HCT116 (cell line): ENCODE data around the gene CBFB. TPM values are rescaled to one million over a fixed set of nuclear protein-coding genes. Genes with fewer than 3 reads are reported as not detected.

Source experiments
- ATAC-seq: fragments of 200-7000 bp; cut with Tn5 transposase; 2 replicates; pipeline ENCODE4 v1.9.1; 2020; ENCODE audit warnings: mild to moderate bottlenecking, moderate library complexity
- BruUV-seq: library from RNA; stranded (reverse); fragments of 400-500 nt; replicated peaks from 2 replicates; lab custom pipeline; 2021; lab: Mats Ljungman, UMichigan
- CTCF ChIA-PET: fragments of 300-600 bp; sonication (Branson Sonifier 250); formaldehyde crosslinking; loops from one replicate; lab custom pipeline; 2021; ENCODE audit warnings: antibody characterized with exemption; lab: Charles Lee
- POLR2A ChIA-PET: fragments of 300-600, 350-600 bp; sonication (Branson Sonifier 250); formaldehyde crosslinking; loops from one replicate; lab custom pipeline; 2021; ENCODE audit warnings: antibody characterized with exemption; lab: Charles Lee
- RAD21 ChIA-PET, 2 experiments: fragments of 300-600 bp; sonication (Branson Sonifier 250); formaldehyde crosslinking; loops; one replicate each; lab custom pipeline; 2023; ENCODE audit warnings: low total read pairs in 2 of 2; ENCODE audit not compliant: uncharacterized antibody in 2 of 2, unreplicated experiment in 2 of 2, low non-redundant PET in 1 of 2; lab: Charles Lee
- DNase-seq: peaks from one replicate; pipeline ENCODE4 v3.0.0-alpha.2; 2010; ENCODE audit warnings: low read depth, low spot score
- H2AFZ ChIP-seq: fragments of 200-600 bp; shearing (Covaris generic), sonication (generic); 2 replicates; pipeline ENCODE4 v1.6.1; 2017; ENCODE audit warnings: low read depth, mixed run types, mixed read lengths, antibody characterized with exemption, low read length; ENCODE audit not compliant: poor library complexity, severe bottlenecking
- H3K27ac ChIP-seq: 2 replicates; pipeline ENCODE4 v1.5.1; 2012; ENCODE audit warnings: low read depth, low read length
- H3K27me3 ChIP-seq: fragments of 200-600 bp; sonication (generic); 2 replicates; pipeline ENCODE4 v1.6.1; 2016; ENCODE audit warnings: mixed run types, low read length, mixed read lengths; ENCODE audit not compliant: insufficient read depth
- H3K36me3 ChIP-seq, 2 experiments: fragments of 200-500 bp in 1 of 2; fragments of 200-600 bp in 1 of 2; sonication (Bioruptor generic) in 1 of 2; sonication (generic) in 1 of 2; 2 replicates each; pipeline versions ENCODE4 v1.5.1 to v1.6.1; 2014 to 2016; ENCODE audit warnings: low read length in 2 of 2, inconsistent platforms in 1 of 2, mixed read lengths in 1 of 2, mixed run types in 1 of 2; ENCODE audit not compliant: insufficient read depth in 2 of 2, control insufficient read depth in 1 of 2
- H3K4me1 ChIP-seq, 2 experiments: fragments of 200-600 bp in 1 of 2; sonication (generic) in 1 of 2; 2 replicates each; pipeline versions ENCODE4 v1.5.1 to v1.6.1; 2012 to 2017; ENCODE audit warnings: low read length in 2 of 2, inconsistent platforms in 1 of 2, mild to moderate bottlenecking in 1 of 2, mixed read lengths in 1 of 2, mixed run types in 1 of 2, moderate library complexity in 1 of 2; ENCODE audit not compliant: insufficient read depth in 2 of 2, control insufficient read depth in 1 of 2
- H3K4me2 ChIP-seq: fragments of 200-600 bp; sonication (generic); 2 replicates; pipeline ENCODE4 v1.6.1; 2017; ENCODE audit warnings: mixed run types, low read length, mixed read lengths
- H3K4me3 ChIP-seq, 2 experiments: fragments of 200-600 bp in 1 of 2; sonication (generic) in 1 of 2; replicated peaks in 1 of 2; 2 replicates each; pipeline ENCODE4 v1.5.1; 2011 to 2016; ENCODE audit warnings: low read length in 2 of 2, control low read depth in 1 of 2, low read depth in 1 of 2, mild to moderate bottlenecking in 1 of 2, mixed read lengths in 1 of 2, mixed run types in 1 of 2
- H3K79me2 ChIP-seq: fragments of 200-600 bp; sonication (generic); 2 replicates; pipeline ENCODE4 v1.6.1; 2017; ENCODE audit warnings: mild to moderate bottlenecking, mixed run types, low read length, moderate library complexity, mixed read lengths; ENCODE audit not compliant: insufficient read depth
- H3K9ac ChIP-seq: fragments of 200-600 bp; sonication (generic); 2 replicates; pipeline ENCODE4 v1.6.1; 2016; ENCODE audit warnings: low read length, mixed read lengths
- H3K9me2 ChIP-seq: fragments of 200-600 bp; sonication (generic), shearing (Covaris generic); 2 replicates; pipeline ENCODE4 v1.6.1; 2017; ENCODE audit warnings: mixed run types, mild to moderate bottlenecking, moderate library complexity; ENCODE audit not compliant: insufficient read depth
- H3K9me3 ChIP-seq, 2 experiments: fragments of 200-500 bp in 1 of 2; fragments of 200-600 bp in 1 of 2; sonication (Bioruptor generic) in 1 of 2; sonication (generic) in 1 of 2; 2 replicates each; pipeline ENCODE4 v1.6.1; 2014 to 2017; ENCODE audit warnings: low read length in 2 of 2, mixed read lengths in 2 of 2, inconsistent platforms in 1 of 2, low read depth in 1 of 2, mild to moderate bottlenecking in 1 of 2, mixed run types in 1 of 2, moderate library complexity in 1 of 2; ENCODE audit not compliant: control insufficient read depth in 1 of 2, insufficient read depth in 1 of 2
- H4K20me1 ChIP-seq: fragments of 200-600 bp; sonication (generic), shearing (Covaris generic); 2 replicates; pipeline ENCODE4 v1.6.1; 2017; ENCODE audit warnings: mixed run types, mild to moderate bottlenecking, moderate library complexity; ENCODE audit not compliant: insufficient read depth
- ATF3 ChIP-seq: IDR thresholded peaks from 2 replicates; pipeline ENCODE4 v1.6.1; 2012
- CBX3 ChIP-seq: IDR thresholded peaks from 2 replicates; pipeline ENCODE4 v1.6.1; 2012; ENCODE audit warnings: low read depth
- ELF1 ChIP-seq: IDR thresholded peaks from 2 replicates; pipeline ENCODE4 v1.6.1; 2012; ENCODE audit warnings: low read depth, borderline replicate concordance
- EZH2 ChIP-seq: fragments of 200-600 bp; sonication (generic); IDR thresholded peaks from 2 replicates; pipeline ENCODE4 v1.6.1; 2017; ENCODE audit warnings: antibody characterized with exemption, mixed run types
- FOSL1 ChIP-seq: IDR thresholded peaks from 2 replicates; pipeline ENCODE4 v1.6.1; 2012; ENCODE audit warnings: low read depth
- POLR2A ChIP-seq: IDR thresholded peaks from 2 replicates; pipeline ENCODE4 v1.7.0; 2011; ENCODE audit warnings: borderline replicate concordance; ENCODE audit not compliant: insufficient read depth, insufficient read length; ENCODE audit errors: extremely low read depth
- SIN3A ChIP-seq: IDR thresholded peaks from 2 replicates; pipeline ENCODE4 v1.6.1; 2012; ENCODE audit warnings: low read depth
- YY1 ChIP-seq: IDR thresholded peaks from 2 replicates; pipeline ENCODE4 v1.6.1; 2011; ENCODE audit warnings: low read length, low read depth, moderate library complexity, mild to moderate bottlenecking; ENCODE audit not compliant: insufficient replicate concordance; ENCODE audit errors: extremely low read depth
- ZNF274 ChIP-seq: fragments of 200-500 bp; sonication (Bioruptor generic); IDR thresholded peaks from 2 replicates; pipeline ENCODE4 v1.6.1; 2014; ENCODE audit warnings: mild to moderate bottlenecking, low read depth, low read length, inconsistent platforms
- intact Hi-C: fragments of 100-400 bp; cut with micrococcal nuclease; formaldehyde crosslinking; loops from 2 replicates; pipeline ENCODE4 v1.10.0; 2022
- total RNA-seq: library from RNA; stranded (reverse); gene quantifications from one replicate; pipeline ENCODE4 v1.2.1, GENCODE V29; 2021; ENCODE audit not compliant: unreplicated experiment
- TF ChIP-seq, protein P1 (sequence below), 3 experiments: fragments of 200-600 bp in 1 of 3; sonication (generic) in 1 of 3; IDR thresholded peaks in 2 of 3; conservative IDR thresholded peaks in 1 of 3; 2 replicates each; pipeline ENCODE4 v1.5.1; 2012 to 2017; ENCODE audit warnings: low read depth in 2 of 3, low read length in 2 of 3, antibody characterized with exemption in 1 of 3, borderline replicate concordance in 1 of 3, control low read depth in 1 of 3, mild to moderate bottlenecking in 1 of 3, mixed read lengths in 1 of 3, mixed run types in 1 of 3, moderate library complexity in 1 of 3; ENCODE audit not compliant: insufficient read depth in 1 of 3
- TF ChIP-seq, protein P2 (sequence below): IDR thresholded peaks from 2 replicates; pipeline ENCODE4 v1.6.1; 2011; ENCODE audit warnings: mild to moderate bottlenecking, low read length, moderate library complexity; ENCODE audit not compliant: insufficient replicate concordance; ENCODE audit errors: extremely low read depth
- TF ChIP-seq, protein P3 (sequence below): IDR thresholded peaks from 2 replicates; pipeline ENCODE4 v1.6.1; 2012

The CBFB gene
- total RNA-seq, 1 experiment from 2014 or later: 101 TPM

DNA sequence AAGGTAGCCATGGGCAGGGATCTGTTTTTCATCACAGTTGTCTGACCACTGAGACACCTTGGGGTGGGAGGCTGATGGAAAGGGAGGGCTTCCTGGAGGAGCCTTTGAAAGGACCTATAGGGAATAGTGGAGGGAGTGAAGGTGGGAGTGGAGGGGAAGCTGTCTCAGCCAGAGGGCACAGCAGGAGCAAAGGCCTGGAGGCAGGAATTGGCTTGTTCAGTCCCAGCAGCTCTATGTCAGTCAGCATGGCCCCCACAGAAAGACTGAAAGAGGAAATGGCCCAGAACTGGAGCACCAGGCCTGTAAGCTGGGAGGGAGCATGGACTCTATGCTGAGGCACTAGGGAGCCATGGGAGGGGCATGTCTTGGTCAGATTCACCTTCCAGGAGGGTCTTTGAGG lies 12.8 kb upstream of the CBFB start:
- no peaks in the 10 kb centered on the region for H3K27me3 ChIP-seq
- H2AFZ ChIP-seq: no peak overlapping the region
- no peaks in the 10 kb centered on the region for H3K79me2 ChIP-seq
- H3K9me2 ChIP-seq: no peaks in the 10 kb centered on the region
- H4K20me1 ChIP-seq: no peaks in the 10 kb centered on the region
- no peaks in the 10 kb centered on the region for H3K36me3 ChIP-seq
- no peaks in the 10 kb centered on the region for H3K9me3 ChIP-seq
- H3K4me1 ChIP-seq: peaks cover 20 to 30% of the 10 kb centered on the region in 2 experiments
- no peak overlapping the region; the same call in 1 of the 2 replicates for H3K27ac ChIP-seq
- RAD21 ChIA-PET: no interaction called here
- BruUV-seq: no TSS peak
- POLR2A ChIA-PET: no interaction called here
- no peak overlapping the region for H3K4me2 ChIP-seq
- intact Hi-C loops: no loop called here
- ATAC-seq: no peak
- no peak overlapping the region for H3K4me3 ChIP-seq
- no peak for DNase-seq
- H3K9ac ChIP-seq: no peak overlapping the region
- no peak for TF ChIP-seq CBX3
- TF ChIP-seq ZNF274: no peak
- TF ChIP-seq, protein P1, sequence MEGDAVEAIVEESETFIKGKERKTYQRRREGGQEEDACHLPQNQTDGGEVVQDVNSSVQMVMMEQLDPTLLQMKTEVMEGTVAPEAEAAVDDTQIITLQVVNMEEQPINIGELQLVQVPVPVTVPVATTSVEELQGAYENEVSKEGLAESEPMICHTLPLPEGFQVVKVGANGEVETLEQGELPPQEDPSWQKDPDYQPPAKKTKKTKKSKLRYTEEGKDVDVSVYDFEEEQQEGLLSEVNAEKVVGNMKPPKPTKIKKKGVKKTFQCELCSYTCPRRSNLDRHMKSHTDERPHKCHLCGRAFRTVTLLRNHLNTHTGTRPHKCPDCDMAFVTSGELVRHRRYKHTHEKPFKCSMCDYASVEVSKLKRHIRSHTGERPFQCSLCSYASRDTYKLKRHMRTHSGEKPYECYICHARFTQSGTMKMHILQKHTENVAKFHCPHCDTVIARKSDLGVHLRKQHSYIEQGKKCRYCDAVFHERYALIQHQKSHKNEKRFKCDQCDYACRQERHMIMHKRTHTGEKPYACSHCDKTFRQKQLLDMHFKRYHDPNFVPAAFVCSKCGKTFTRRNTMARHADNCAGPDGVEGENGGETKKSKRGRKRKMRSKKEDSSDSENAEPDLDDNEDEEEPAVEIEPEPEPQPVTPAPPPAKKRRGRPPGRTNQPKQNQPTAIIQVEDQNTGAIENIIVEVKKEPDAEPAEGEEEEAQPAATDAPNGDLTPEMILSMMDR (IDR thresholded peaks at IDR 0.05 in 2 of 3, conservative IDR thresholded peaks at IDR 0.05 in 1 of 3; ENCODE audit: borderline replicate concordance in 1 of 3, insufficient read depth in 1 of 3, low read depth in 2 of 3, low read length in 2 of 3): no peak
- TF ChIP-seq, protein P2, sequence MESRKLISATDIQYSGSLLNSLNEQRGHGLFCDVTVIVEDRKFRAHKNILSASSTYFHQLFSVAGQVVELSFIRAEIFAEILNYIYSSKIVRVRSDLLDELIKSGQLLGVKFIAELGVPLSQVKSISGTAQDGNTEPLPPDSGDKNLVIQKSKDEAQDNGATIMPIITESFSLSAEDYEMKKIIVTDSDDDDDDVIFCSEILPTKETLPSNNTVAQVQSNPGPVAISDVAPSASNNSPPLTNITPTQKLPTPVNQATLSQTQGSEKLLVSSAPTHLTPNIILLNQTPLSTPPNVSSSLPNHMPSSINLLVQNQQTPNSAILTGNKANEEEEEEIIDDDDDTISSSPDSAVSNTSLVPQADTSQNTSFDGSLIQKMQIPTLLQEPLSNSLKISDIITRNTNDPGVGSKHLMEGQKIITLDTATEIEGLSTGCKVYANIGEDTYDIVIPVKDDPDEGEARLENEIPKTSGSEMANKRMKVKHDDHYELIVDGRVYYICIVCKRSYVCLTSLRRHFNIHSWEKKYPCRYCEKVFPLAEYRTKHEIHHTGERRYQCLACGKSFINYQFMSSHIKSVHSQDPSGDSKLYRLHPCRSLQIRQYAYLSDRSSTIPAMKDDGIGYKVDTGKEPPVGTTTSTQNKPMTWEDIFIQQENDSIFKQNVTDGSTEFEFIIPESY: no peak
- no peak for TF ChIP-seq ATF3
- TF ChIP-seq EZH2: no peak
- no peak for TF ChIP-seq FOSL1
- TF ChIP-seq, protein P3, sequence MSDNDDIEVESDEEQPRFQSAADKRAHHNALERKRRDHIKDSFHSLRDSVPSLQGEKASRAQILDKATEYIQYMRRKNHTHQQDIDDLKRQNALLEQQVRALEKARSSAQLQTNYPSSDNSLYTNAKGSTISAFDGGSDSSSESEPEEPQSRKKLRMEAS: no peak
- no peak for TF ChIP-seq SIN3A
- TF ChIP-seq POLR2A: no peak
- no peak for TF ChIP-seq ELF1
- no peak for TF ChIP-seq YY1
- TF ChIP-seq, all 23 proteins: peak for 0
- CTCF ChIA-PET: interaction anchor here (0.6 to 3.9 kb wide), 3 partner anchors 55 to 137 kb away, joined by 3 to 79 read pairs (median 3); partner anchors contain the start of genes B3GNT9 and CES3
